DOHH2 (cell line): ENCODE data around the gene XRN2.

ENCODE experiments used
- CTCF ChIP-seq: fragments of 200-600 bp; sonication (generic); IDR thresholded peaks from one replicate; pipeline ENCODE4 v1.5.1; 2014; ENCODE audit warnings: antibody characterized with exemption, mild to moderate bottlenecking, low read depth, low read length; ENCODE audit not compliant: poor library complexity, severe bottlenecking
- EZH2phosphoT487 ChIP-seq: fragments of 200-600 bp; sonication (generic); IDR thresholded peaks from 2 replicates; pipeline ENCODE4 v1.6.1; 2017; ENCODE audit warnings: borderline replicate concordance, mild to moderate bottlenecking, antibody characterized with exemption, low read length, moderate library complexity, mixed read lengths

- TF ChIP-seq CTCF (no peak), EZH2phosphoT487 (no peak)
These were observed 20.5 kb downstream of the XRN2 start for GRCh38 chr20:21323640-21324039.
